Gastrocnemius medialis (tissue), 4 donors: ENCODE data around the gene SAP25.
"Not testable (repeated sequence)": the region's sequence is repeated elsewhere in the genome, so short reads cannot be mapped to it uniquely, and the experiment has no call there.

ENCODE experiments used
- POLR2A ChIP-seq, 2 donors: fragments of 450-650 bp; IDR thresholded peaks; one replicate each; pipeline ENCODE4 v1.6.1; 2017; ENCODE audit warnings: antibody characterized with exemption in 2 of 2, mild to moderate bottlenecking in 2 of 2, moderate library complexity in 2 of 2
- TF ChIP-seq, protein P1 (sequence below), 5 experiments: fragments of 450-650 bp in 3 of 5; fragments of 200-600 bp in 2 of 5; sonication (generic) in 2 of 5; IDR thresholded peaks in 4 of 5; conservative IDR thresholded peaks in 1 of 5; 1 replicate in 4 of 5; 2 replicates in 1 of 5; pipeline ENCODE4 v1.5.1; 2016 to 2019; ENCODE audit warnings: antibody characterized with exemption in 5 of 5, mild to moderate bottlenecking in 3 of 5, moderate library complexity in 3 of 5

DNA sequence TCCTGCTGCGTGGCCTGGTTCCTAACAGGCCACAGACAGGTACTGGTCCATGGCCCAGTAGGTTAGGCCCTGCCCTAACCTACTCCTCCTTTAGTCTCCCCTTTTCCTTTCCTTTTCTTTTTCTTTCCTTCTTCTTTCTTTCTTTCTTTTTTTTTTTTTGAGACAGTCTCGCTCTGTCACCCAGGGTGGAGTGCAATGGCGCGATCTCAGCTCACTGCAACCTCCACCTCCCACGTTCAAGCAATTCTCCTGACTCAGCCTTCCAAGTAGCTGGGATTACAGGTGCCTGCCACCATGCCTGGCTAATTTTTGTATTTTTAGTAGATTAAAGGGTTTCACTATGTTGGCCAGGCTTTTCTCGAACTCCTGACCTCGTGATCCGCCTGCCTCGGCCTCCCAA, 37.7 kb downstream of the SAP25 start:
- TF ChIP-seq, protein P1, sequence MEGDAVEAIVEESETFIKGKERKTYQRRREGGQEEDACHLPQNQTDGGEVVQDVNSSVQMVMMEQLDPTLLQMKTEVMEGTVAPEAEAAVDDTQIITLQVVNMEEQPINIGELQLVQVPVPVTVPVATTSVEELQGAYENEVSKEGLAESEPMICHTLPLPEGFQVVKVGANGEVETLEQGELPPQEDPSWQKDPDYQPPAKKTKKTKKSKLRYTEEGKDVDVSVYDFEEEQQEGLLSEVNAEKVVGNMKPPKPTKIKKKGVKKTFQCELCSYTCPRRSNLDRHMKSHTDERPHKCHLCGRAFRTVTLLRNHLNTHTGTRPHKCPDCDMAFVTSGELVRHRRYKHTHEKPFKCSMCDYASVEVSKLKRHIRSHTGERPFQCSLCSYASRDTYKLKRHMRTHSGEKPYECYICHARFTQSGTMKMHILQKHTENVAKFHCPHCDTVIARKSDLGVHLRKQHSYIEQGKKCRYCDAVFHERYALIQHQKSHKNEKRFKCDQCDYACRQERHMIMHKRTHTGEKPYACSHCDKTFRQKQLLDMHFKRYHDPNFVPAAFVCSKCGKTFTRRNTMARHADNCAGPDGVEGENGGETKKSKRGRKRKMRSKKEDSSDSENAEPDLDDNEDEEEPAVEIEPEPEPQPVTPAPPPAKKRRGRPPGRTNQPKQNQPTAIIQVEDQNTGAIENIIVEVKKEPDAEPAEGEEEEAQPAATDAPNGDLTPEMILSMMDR (IDR thresholded peaks at IDR 0.05 in 4 of 5, conservative IDR thresholded peaks at IDR 0.05 in 1 of 5) = not testable (repeated sequence)
- TF ChIP-seq POLR2A (IDR thresholded peaks at IDR 0.05) = not testable (repeated sequence)
